Fibroblast of mammary gland (primary cell): ENCODE measurements around the gene CD52.

Experiments
- DNase-seq: peaks from one replicate; pipeline ENCODE4 v3.0.0-alpha.2; 2010; ENCODE audit warnings: low read depth
- H3K4me3 ChIP-seq: 2 replicates; pipeline ENCODE4 v1.5.1; 2011; ENCODE audit warnings: low read depth, mild to moderate bottlenecking, low read length, moderate library complexity; ENCODE audit not compliant: control insufficient read depth
- CTCF ChIP-seq: conservative IDR thresholded peaks from 2 replicates; pipeline ENCODE4 v1.5.1; 2011; ENCODE audit warnings: low read depth, low read length, inconsistent platforms; ENCODE audit not compliant: control insufficient read depth, insufficient read depth

CD52 gene

GRCh38 chr1:26318338-26319064 lies 743 bp downstream of the CD52 start:
- peak; percentile 19 for DNase-seq

GRCh38 chr1:26320896-26321295 lies 3.1 kb downstream of the CD52 start:
- no peak for TF ChIP-seq CTCF
- DNase-seq, result no peak
- no peak overlapping the region for H3K4me3 ChIP-seq

More at GRCh38 chr1:26318338-26319064, 743 bp downstream of the CD52 start:
- TF ChIP-seq CTCF, result no peak
- no peak overlapping the region for H3K4me3 ChIP-seq

- peak; percentile 82 for DNase-seq
- no peak overlapping the region for H3K4me3 ChIP-seq
- peak; percentile 90 for TF ChIP-seq CTCF
These were observed 3.7 kb downstream of the CD52 start for GRCh38 chr1:26321315-26322041.

DNA sequence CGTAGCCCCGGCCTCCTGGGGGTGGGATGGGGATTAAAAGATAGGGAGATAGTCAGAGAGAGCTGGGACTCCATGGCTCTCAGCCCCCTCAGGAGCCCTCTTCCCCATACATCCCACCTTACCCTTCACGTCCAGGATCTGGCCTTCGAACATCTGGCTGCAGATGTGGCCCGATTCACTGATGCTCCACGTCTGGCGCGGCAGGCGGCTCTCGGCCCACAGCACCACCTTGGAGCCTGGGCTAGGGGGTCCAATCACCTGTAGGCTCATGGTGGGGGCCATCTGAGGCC lies 4.2 kb downstream of the CD52 start:
- no peak for TF ChIP-seq CTCF
- DNase-seq, result no peak
- H3K4me3 ChIP-seq, result no peak overlapping the region

DNA sequence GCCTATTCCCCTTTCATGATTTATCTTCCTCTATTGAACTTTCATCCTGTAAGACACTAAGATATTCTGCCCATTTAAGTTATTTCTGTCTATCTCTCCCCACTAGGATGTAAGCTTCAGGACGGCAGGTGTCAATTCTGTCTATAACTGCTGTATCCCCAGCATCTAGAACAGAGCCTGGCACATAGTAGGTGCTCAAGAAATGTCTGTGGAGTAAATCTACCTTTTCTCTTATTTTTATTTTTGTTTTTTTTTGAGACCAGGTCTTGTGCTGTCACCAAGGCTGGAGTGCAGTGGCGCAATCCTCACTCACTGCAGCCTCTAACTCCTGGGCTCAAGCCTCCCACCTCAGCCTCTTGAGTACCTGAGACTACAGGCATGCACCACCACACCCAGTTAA lies 5.6 kb downstream of the CD52 start:
- no peak for TF ChIP-seq CTCF
- DNase-seq, result no peak
- H3K4me3 ChIP-seq, result no peak overlapping the region

GRCh38 chr1:26324550-26324949 lies 6.8 kb downstream of the CD52 start:
- no peak overlapping the region for H3K4me3 ChIP-seq
- DNase-seq, result no peak
- TF ChIP-seq CTCF, result no peak
